Stromal cell of bone marrow (primary cell): ENCODE results near the gene PHLPP1.

Source experiments
- DNase-seq: peaks from one replicate; pipeline ENCODE4 v3.0.0-alpha.2; 2012; ENCODE audit warnings: low read depth

Gene PHLPP1

DNA sequence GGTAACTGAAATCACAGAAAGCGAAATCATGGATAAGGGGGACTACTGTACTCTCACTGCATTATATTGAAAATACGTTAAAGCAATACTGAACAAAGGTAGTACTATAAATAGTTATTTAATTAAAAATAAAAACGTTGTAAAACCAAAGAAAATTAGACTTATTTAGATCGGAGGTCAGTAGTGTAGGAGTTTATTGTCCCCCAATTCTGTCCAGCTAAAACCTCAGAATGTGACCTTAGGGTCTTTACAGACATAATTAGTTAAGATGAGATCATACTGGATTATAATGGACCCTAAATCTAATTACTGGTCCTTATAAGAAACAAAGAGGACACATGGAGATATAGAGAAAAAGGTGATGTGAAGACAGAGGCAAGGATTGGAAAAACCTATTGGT is 95.3 kb downstream of the PHLPP1 start:
- DNase-seq = no peak

GRCh38 chr18:62811674-62812073 is 96.3 kb downstream of the PHLPP1 start:
- no peak for DNase-seq

DNA sequence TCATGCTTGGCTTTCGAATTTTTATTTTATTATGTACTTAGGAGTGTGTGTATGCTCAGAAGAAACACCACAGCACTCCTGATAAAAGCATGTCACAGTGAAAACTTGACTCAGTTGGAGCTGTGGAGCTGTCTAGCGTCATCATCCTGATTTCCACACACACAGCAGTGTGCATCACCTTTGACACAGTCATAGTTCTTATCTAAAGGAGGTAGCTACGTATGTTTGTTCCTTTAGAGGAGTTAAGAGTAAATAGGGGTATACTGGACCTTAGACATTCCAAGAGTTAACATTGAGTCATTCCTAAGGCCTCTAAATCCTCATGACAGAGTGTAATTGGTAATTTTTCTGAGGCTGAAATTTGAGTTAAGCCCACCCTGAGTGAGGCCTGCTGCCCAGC is 96.9 kb downstream of the PHLPP1 start:
- DNase-seq = no peak

- DNase-seq = no peak
Observed at GRCh38 chr18:62812876-62813275, 97.5 kb downstream of the PHLPP1 start.

DNA sequence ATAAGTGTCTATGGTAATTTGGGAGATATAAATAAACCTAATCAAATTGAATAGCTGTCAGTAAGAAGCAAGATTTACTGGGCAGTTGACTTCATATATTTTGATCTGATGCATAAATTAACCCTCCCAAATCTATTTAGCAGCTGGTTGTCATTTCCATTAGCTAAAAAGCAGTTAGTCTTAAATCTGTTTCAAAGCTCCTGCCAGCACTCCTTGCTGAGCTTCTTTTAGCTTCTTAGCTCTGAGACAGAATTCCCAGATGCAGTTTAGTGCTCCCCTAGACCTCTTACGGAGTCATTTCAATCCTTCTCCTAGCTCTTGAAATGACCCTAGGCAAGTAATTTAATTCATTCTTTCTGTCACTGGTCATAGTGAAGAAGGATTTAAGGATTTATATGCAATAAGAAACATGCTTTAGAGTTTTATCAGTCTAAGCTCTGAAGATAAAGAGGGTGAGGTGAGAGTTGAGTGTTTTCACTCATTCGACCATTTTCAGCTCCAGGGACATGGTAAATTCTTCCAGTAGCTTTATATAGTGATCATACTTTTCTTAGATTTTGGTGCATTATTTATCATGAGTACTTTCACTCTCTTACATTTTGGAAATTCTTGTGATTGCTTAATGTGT is 98.9 kb downstream of the PHLPP1 start:
- DNase-seq = no peak

GRCh38 chr18:62825382-62825781 is 110.0 kb downstream of the PHLPP1 start:
- DNase-seq = no peak

DNA sequence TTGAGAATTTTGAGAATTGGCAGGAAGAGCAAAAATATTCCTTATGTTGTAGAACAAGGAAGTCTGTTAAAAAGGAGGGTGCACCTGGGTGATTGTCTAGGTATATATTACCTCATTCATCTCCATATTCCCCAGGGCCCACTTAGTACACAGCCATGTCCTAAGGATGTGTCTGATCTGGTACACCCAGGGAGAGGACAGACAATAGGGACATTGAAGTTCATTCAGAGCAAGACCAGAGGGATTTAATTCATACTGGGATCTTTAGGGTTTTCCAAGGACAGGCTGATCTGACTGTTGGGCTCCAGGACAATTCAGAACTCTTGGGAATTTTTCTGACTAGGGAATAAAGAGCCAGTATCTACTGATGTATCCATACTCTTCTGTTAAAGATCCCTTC is 112.1 kb downstream of the PHLPP1 start:
- no peak for DNase-seq

DNA sequence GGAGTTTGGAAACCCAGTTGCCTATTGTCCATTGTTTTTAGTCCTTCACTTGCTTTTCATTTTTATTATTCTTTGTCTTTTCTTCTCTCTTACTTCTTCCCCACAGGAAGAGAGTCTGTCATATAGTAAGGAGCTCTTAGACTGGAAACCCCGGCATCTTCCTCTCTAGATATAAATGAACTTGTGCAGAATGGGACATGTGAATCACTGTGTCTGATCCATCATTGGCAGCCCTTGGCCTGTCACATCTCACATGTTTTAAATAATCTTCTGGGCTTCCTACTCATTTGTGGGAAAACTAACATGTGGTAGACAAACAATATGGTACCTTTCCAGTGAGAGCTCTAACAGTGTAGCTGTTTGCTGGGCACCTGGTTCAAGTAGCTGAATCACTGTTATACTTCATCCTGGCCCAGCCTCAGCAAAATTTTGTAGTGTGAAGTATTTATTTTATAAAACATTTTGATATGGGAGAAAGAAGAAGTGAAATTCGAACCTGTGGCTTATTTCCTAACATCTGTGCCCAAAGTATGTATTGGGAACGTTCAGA is 112.8 kb downstream of the PHLPP1 start:
- DNase-seq = no peak

GRCh38 chr18:62828852-62829251 is 113.5 kb downstream of the PHLPP1 start:
- no peak for DNase-seq

DNA sequence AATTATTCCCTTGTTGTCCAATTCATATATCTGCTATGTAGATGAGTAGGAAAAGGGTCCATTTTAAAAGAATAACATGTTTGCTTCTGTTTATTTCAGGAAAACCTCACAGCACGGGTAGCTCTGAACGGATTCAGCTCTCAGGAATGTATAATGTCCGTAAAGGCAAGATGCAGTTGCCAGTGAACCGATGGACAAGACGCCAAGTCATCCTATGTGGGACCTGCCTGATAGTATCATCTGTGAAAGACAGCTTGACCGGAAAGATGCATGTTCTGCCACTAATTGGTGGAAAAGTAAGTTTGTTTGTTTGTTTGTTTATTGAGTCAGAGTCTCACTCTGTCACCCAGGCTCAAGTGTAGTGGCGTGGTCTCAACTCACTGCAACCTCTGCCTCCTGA is 114.6 kb downstream of the PHLPP1 start:
- no peak for DNase-seq

DNA sequence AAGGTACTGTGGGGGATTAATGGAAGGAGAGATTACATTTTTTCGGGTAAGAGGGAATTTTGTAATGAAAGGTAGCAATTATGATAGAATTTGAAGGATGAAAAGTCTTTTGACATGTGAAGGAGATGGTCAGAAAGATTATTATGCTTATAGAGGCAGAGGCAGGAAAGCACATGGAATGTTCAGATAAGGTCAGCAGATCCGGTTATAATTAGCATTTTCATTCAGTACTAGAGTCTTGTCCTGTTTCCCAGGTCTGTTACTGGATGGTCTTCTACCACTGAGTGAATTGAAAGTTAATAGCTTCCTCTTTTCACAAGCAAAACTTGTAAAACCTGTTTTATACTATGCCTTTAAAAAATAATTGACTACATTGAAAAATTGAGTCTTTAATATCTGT is 116.9 kb downstream of the PHLPP1 start:
- no peak for DNase-seq

DNA sequence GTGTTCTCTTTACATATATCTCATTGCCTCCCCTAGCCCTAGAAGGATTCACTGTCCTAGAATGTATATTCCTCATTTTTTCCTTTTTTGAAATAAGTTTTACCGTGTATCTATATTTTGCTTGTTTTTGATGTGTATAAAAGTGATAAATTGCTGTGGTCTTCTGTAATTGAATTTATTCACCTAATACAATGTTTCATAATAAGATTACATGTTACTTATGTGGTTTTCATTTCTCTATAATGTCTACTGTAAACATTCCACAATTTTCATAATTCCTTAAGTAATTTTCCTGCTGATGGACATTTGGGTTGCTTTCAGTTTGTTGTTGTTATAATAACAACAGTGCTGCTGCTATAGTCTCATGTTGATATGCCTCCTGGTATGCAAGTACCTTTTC is 118.2 kb downstream of the PHLPP1 start:
- DNase-seq = no peak

DNA sequence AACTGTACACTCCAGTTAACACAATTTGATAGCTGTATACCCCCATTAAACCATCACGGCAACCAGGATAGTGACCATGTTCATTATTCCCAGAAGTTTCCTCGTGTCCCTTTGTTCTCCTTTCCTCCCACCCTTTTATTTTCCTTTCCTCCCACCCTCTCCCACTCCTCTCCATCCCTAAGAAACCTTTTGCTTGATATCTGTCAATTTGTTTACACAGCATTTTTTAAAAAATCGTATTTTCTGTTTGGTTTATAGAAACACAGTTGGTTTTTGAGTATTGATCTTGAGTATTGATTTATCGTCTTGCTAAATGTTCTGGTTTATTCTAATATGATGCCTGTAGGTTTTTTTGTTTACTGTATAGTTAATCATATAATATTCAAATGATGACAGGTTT is 119.4 kb downstream of the PHLPP1 start:
- DNase-seq = no peak

GRCh38 chr18:62837011-62837410 is 121.7 kb downstream of the PHLPP1 start:
- DNase-seq = no peak

DNA sequence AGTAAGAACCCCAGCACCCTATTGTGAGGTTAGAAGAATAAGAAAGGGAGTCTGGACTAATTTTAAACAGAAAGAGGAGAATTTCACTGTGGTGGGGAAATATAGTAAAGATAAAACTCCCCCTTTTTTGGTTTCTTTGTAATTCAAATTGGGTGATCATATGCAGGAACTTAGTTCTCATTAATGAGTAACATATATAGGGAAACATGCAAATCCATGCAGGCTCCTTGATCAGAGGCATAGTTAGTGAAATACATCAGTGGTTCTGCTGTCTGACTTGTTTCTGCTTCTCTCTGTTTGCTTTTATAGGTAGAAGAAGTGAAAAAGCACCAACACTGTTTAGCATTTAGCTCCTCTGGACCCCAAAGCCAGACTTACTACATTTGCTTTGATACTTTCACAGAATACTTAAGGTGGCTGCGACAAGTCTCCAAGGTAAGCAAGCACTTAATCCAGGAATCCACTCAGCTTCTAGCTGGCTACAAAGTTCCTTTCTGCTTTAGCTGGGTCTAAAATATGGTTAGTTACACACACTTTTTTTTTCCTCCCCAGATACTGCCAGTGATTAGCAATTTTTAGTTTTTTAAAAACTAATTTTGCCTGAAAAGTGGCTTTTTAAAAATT is 123.2 kb downstream of the PHLPP1 start:
- DNase-seq = no peak

GRCh38 chr18:62839874-62840713 is 124.8 kb downstream of the PHLPP1 start:
- DNase-seq = peak; percentile 44

GRCh38 chr18:62841405-62841804 is 126.1 kb downstream of the PHLPP1 start:
- DNase-seq = no peak

- no peak for DNase-seq
Observed at GRCh38 chr18:62842898-62843297, 127.6 kb downstream of the PHLPP1 start.

DNA sequence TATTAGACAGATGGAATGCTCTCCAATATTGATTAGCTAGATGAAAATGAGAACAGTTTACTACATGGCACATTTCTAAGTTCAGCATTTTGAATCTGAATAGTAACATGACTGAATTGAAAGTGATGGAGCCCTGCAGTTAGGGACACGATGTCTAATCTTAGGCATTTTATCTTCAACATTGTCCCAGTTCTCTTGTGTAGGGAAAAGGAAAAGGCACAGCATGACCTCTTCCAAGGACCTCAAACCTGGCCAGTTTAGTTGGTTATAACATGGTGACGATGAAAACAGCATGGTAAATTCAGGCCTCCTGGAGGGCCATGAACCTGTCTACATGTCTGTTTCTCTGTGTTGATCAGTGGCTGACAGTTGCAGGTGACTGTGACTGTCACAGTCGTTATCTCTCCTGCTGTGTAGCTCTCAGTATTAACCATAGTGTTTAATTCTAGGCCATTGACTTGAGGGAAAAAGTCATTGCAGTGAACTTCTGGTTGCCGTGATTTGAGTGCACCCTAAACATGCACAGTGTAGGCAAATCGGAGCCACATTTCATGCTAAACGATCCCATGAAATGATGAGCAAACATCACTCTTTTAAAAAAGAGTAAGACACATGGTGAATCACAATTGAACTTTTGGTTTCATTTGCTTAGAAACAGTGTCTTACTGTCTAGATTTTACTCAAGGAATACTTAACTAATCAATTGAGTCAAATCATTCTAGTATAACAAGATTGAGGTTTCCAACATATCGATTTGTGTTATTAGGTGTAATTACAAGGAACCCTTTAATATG is 129.7 kb downstream of the PHLPP1 start:
- no peak for DNase-seq

- DNase-seq = no peak
Observed at GRCh38 chr18:62846313-62846712, 131.0 kb downstream of the PHLPP1 start.

GRCh38 chr18:62847081-62847480 is 131.7 kb downstream of the PHLPP1 start:
- DNase-seq = no peak

DNA sequence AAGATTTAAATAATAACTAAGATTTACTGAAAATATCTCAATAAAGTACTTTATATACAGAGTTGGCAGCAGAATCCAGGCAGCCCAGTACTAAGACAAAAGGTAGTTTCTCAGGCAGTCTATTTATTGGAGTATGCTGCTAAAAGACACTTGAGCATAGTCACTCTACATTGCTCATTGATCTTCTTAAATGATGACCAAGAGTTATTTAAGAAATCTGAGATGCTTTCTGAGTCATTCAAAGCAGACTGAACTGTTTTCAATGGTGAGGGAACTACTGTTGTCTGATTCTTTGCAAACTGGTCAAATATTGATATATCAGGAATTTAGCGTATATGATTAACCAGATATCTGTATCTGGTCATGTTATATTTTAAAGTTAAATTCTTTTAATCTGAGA is 133.6 kb downstream of the PHLPP1 start:
- no peak for DNase-seq
